Trophoblast cell (in vitro differentiated cells and primary cell): ENCODE measurements around the gene HOXB1.
A peak's percentile ranks its signal among the peaks of the same experiment; 100 is the strongest.

ENCODE experiments used
- DNase-seq, 2 donors: peaks; one replicate each; pipeline ENCODE4 v3.0.0-alpha.2; 2016
- H2AFZ ChIP-seq: 2 replicates; pipeline ENCODE4 v1.6.1; 2013; ENCODE audit warnings: low read length, moderate library complexity, mild to moderate bottlenecking; ENCODE audit not compliant: insufficient read depth, poor library complexity
- H2AK5ac ChIP-seq: 2 replicates; pipeline ENCODE4 v1.6.1; 2013; ENCODE audit warnings: mild to moderate bottlenecking, low read length
- H2BK120ac ChIP-seq: 2 replicates; pipeline ENCODE4 v1.6.1; 2013; ENCODE audit warnings: low read length, mild to moderate bottlenecking, moderate library complexity; ENCODE audit not compliant: insufficient read depth, poor library complexity
- H2BK12ac ChIP-seq: 2 replicates; pipeline ENCODE4 v1.6.1; 2013; ENCODE audit warnings: mild to moderate bottlenecking, low read length, moderate library complexity
- H2BK5ac ChIP-seq: 2 replicates; pipeline ENCODE4 v1.6.1; 2013; ENCODE audit warnings: low read length, low read depth, moderate library complexity, mild to moderate bottlenecking; ENCODE audit not compliant: poor library complexity
- H3K14ac ChIP-seq: 2 replicates; pipeline ENCODE4 v1.6.1; 2013; ENCODE audit warnings: mild to moderate bottlenecking, low read length
- H3K18ac ChIP-seq: 2 replicates; pipeline ENCODE4 v1.6.1; 2013; ENCODE audit warnings: mild to moderate bottlenecking, low read length
- H3K23ac ChIP-seq: 2 replicates; pipeline ENCODE4 v1.6.1; 2013; ENCODE audit warnings: low read length
- H3K27ac ChIP-seq: 2 replicates; pipeline ENCODE4 v1.5.1; 2013; ENCODE audit warnings: low read depth, mild to moderate bottlenecking, inconsistent platforms, low read length, moderate library complexity
- H3K27me3 ChIP-seq: 2 replicates; pipeline ENCODE4 v1.6.1; 2013; ENCODE audit warnings: inconsistent platforms, mild to moderate bottlenecking, low read length, moderate library complexity; ENCODE audit not compliant: insufficient read depth
- H3K36me3 ChIP-seq, 2 experiments: 1 replicate in 1 of 2; 2 replicates in 1 of 2; pipeline ENCODE4 v1.6.1; 2013; ENCODE audit warnings: low read length in 2 of 2, mild to moderate bottlenecking in 2 of 2, moderate library complexity in 1 of 2; ENCODE audit not compliant: insufficient read depth in 2 of 2, control insufficient read depth in 1 of 2
- H3K4ac ChIP-seq: 2 replicates; pipeline ENCODE4 v1.6.1; 2013; ENCODE audit warnings: low read depth, mild to moderate bottlenecking, low read length, moderate library complexity
- H3K4me1 ChIP-seq, 2 experiments: 1 replicate in 1 of 2; 2 replicates in 1 of 2; pipeline ENCODE4 v1.6.1; 2013; ENCODE audit warnings: low read length in 2 of 2, mild to moderate bottlenecking in 2 of 2, moderate library complexity in 1 of 2; ENCODE audit not compliant: insufficient read depth in 2 of 2, control insufficient read depth in 1 of 2
- H3K4me2 ChIP-seq: 2 replicates; pipeline ENCODE4 v1.6.1; 2013; ENCODE audit warnings: inconsistent platforms, mild to moderate bottlenecking, low read length, moderate library complexity
- H3K4me3 ChIP-seq: 2 replicates; pipeline ENCODE4 v1.5.1; 2013; ENCODE audit warnings: mild to moderate bottlenecking, low read depth, low read length, inconsistent platforms
- H3K79me1 ChIP-seq: one replicate; pipeline ENCODE4 v1.6.1; 2013; ENCODE audit warnings: low read length
- H3K79me2 ChIP-seq: 2 replicates; pipeline ENCODE4 v1.6.1; 2013; ENCODE audit warnings: low read length, mild to moderate bottlenecking; ENCODE audit not compliant: control insufficient read depth, insufficient read depth, poor library complexity
- H3K9ac ChIP-seq: 2 replicates; pipeline ENCODE4 v1.6.1; 2013; ENCODE audit warnings: mild to moderate bottlenecking, low read length
- H3K9me3 ChIP-seq: 2 replicates; pipeline ENCODE4 v1.6.1; 2013; ENCODE audit warnings: low read depth, mild to moderate bottlenecking, control low read depth, inconsistent platforms, low read length; ENCODE audit not compliant: insufficient read depth
- H4K12ac ChIP-seq: 2 replicates; pipeline ENCODE4 v1.6.1; 2013; ENCODE audit warnings: low read depth, mild to moderate bottlenecking, low read length, moderate library complexity
- H4K8ac ChIP-seq: 2 replicates; pipeline ENCODE4 v1.6.1; 2013; ENCODE audit warnings: low read depth, mild to moderate bottlenecking, low read length, moderate library complexity
- H4K91ac ChIP-seq: one replicate; pipeline ENCODE4 v1.6.1; 2013; ENCODE audit warnings: low read depth, mild to moderate bottlenecking, low read length, moderate library complexity
- WGBS: extraction: QIAGEN DNeasy Blood & Tissue Kit; methylation state at CpG from one replicate; pipeline ENCODE4 v1.1.7; 2013; ENCODE audit warnings: missing lambda C conversion rate; ENCODE audit not compliant: insufficient read length, insufficient coverage; ENCODE audit errors: extremely low coverage; 5-methylcytosine and 5-hydroxymethylcytosine counted together

Gene HOXB1

GRCh38 chr17:48571024-48571818 lies 40.4 kb upstream of the HOXB1 start:
- Histone ChIP-seq H4K91ac (peak overlapping the region; percentile 86), H3K14ac (peak overlapping the region; percentile 85), H3K4ac (peak overlapping the region; percentile 42), H2BK120ac (peak overlapping the region; percentile 81), H3K27me3 (peaks cover 6% of the 10 kb centered on the region), H3K4me1 (peaks cover 23 to 44% of the 10 kb centered on the region in 2 experiments), H3K4me3 (no peak overlapping the region), H3K27ac (peak overlapping the region; percentile 76), H4K8ac (peak overlapping the region; percentile 52), H3K79me1 (peaks cover 13% of the 10 kb centered on the region), H4K12ac (no peak overlapping the region), H3K4me2 (peak overlapping the region; percentile 54), H3K36me3 (peaks cover 5 to 6% of the 10 kb centered on the region in 2 experiments), H3K9me3 (no peaks in the 10 kb centered on the region), H3K18ac (peak overlapping the region; percentile 93), H2BK12ac (peak overlapping the region; percentile 86), H3K79me2 (no peaks in the 10 kb centered on the region), H2AFZ (no peak overlapping the region), H2AK5ac (peak overlapping the region; percentile 82), H3K23ac (no peak overlapping the region), H3K9ac (no peak overlapping the region), H2BK5ac (peak overlapping the region; percentile 70)
- no peak for DNase-seq
- WGBS, result no CpG with 5 or more reads among the region's 26 CpGs

- Histone ChIP-seq H3K4ac (peak overlapping the region; percentile 60), H3K36me3 (no peaks in the 10 kb centered on the region), H2BK120ac (peak overlapping the region; percentile 83), H3K79me1 (peaks cover 13% of the 10 kb centered on the region), H3K4me1 (peaks cover 23 to 38% of the 10 kb centered on the region in 2 experiments), H3K23ac (no peak overlapping the region), H3K4me2 (peak overlapping the region; percentile 54), H4K91ac (peak overlapping the region; percentile 82), H3K9ac (no peak overlapping the region), H3K27ac (peak overlapping the region; percentile 76), H2BK12ac (peak overlapping the region; percentile 38), H3K27me3 (peaks cover 6% of the 10 kb centered on the region), H2BK5ac (peak overlapping the region; percentile 45), H3K18ac (peak overlapping the region; percentile 56), H3K79me2 (no peaks in the 10 kb centered on the region), H3K4me3 (no peak overlapping the region), H2AK5ac (no peak overlapping the region), H3K14ac (peak overlapping the region; percentile 59), H4K12ac (peak overlapping the region; percentile 27), H2AFZ (no peak overlapping the region), H4K8ac (peak overlapping the region; percentile 79), H3K9me3 (no peaks in the 10 kb centered on the region)
- DNase-seq, result no peak
- WGBS, result no CpG with 5 or more reads among the region's 19 CpGs
Measured at GRCh38 chr17:48570325-48571023, 39.7 kb upstream of the HOXB1 start.

GRCh38 chr17:48569674-48570324 lies 39.0 kb upstream of the HOXB1 start:
- Histone ChIP-seq H3K9ac (no peak overlapping the region), H3K4ac (peak overlapping the region; percentile 24), H4K8ac (no peak overlapping the region), H3K9me3 (no peaks in the 10 kb centered on the region), H3K79me1 (peaks cover 13% of the 10 kb centered on the region), H3K27me3 (peaks cover 7% of the 10 kb centered on the region), H2BK5ac (peak overlapping the region; percentile 71), H3K23ac (no peak overlapping the region), H3K4me1 (peaks cover 23 to 42% of the 10 kb centered on the region in 2 experiments), H2BK12ac (peak overlapping the region; percentile 41), H3K27ac (peak overlapping the region; percentile 76), H4K91ac (peak overlapping the region; percentile 76), H3K18ac (peak overlapping the region; percentile 26), H3K4me3 (no peak overlapping the region), H3K4me2 (peak overlapping the region; percentile 54), H4K12ac (no peak overlapping the region), H2AFZ (no peak overlapping the region), H3K36me3 (no peaks in the 10 kb centered on the region), H2AK5ac (no peak overlapping the region), H3K14ac (peak overlapping the region; percentile 17), H3K79me2 (no peaks in the 10 kb centered on the region), H2BK120ac (peak overlapping the region; percentile 86)
- WGBS, result no CpG with 5 or more reads among the region's 6 CpGs
- no peak for DNase-seq

- no peak overlapping the region for H3K14ac ChIP-seq
- peaks cover 17% of the 10 kb centered on the region for H3K79me1 ChIP-seq
- H3K23ac ChIP-seq, result no peak overlapping the region
- H3K36me3 ChIP-seq, result no peaks in the 10 kb centered on the region
- no peak overlapping the region for H3K4ac ChIP-seq
- H2BK5ac ChIP-seq, result no peak overlapping the region
- H3K4me1 ChIP-seq, result peaks cover 27 to 46% of the 10 kb centered on the region in 2 experiments
- no peaks in the 10 kb centered on the region for H3K79me2 ChIP-seq
- H3K18ac ChIP-seq, result no peak overlapping the region
- H3K27ac ChIP-seq, result no peak overlapping the region
- no peak overlapping the region for H2AK5ac ChIP-seq
- no peak overlapping the region for H3K9ac ChIP-seq
- H2BK12ac ChIP-seq, result no peak overlapping the region
- H3K9me3 ChIP-seq, result peaks cover 4% of the 10 kb centered on the region
- H4K12ac ChIP-seq, result no peak overlapping the region
- H3K4me3 ChIP-seq, result no peak overlapping the region
- no CpG with 5 or more reads among the region's 3 CpGs for WGBS
- DNase-seq, result no peak
- no peak overlapping the region for H2BK120ac ChIP-seq
- H3K27me3 ChIP-seq, result peaks cover 11% of the 10 kb centered on the region
- H3K4me2 ChIP-seq, result no peak overlapping the region
- H4K91ac ChIP-seq, result no peak overlapping the region
- no peak overlapping the region for H2AFZ ChIP-seq
- no peak overlapping the region for H4K8ac ChIP-seq
Measured at GRCh38 chr17:48569240-48569582, 38.4 kb upstream of the HOXB1 start.
